GM12891 (cell line): Measurements from ENCODE around the gene ILK.

Source experiments
- POLR2A ChIP-seq: IDR thresholded peaks from 2 replicates; pipeline ENCODE4 v1.6.1; 2011; ENCODE audit warnings: low read depth, low read length, control low read depth
- POLR2AphosphoS5 ChIP-seq: IDR thresholded peaks from 2 replicates; pipeline ENCODE4 v1.6.1; 2011; ENCODE audit warnings: low read depth, low read length, control low read depth

- TF ChIP-seq POLR2A (no peak), POLR2AphosphoS5 (no peak)
Measured at GRCh38 chr11:6608726-6609501, 5.3 kb downstream of the ILK start.
